HAP-1 (cell line): Measurements from ENCODE around the gene EPHB2.

Source experiments
- DNase-seq, 2 experiments: peaks; one replicate each; pipeline ENCODE4 v3.0.0-alpha.2; 2016 to 2020; ENCODE audit warnings: low spot score in 2 of 2
- H3K27me3 ChIP-seq: fragments of 250-450 bp; sonication (Bioruptor Pico); 2 replicates; pipeline ENCODE4 v1.5.1; 2020; ENCODE audit warnings: low read depth, mild to moderate bottlenecking, moderate library complexity
- H3K36me3 ChIP-seq: fragments of 250-450 bp; sonication (Bioruptor Pico); replicated peaks from 2 replicates; pipeline ENCODE4 v1.5.1; 2020; ENCODE audit warnings: mild to moderate bottlenecking
- H3K4me1 ChIP-seq: fragments of 250-450 bp; sonication (Bioruptor Pico); 2 replicates; pipeline ENCODE4 v1.5.1; 2020; ENCODE audit warnings: mild to moderate bottlenecking
- H3K4me3 ChIP-seq: fragments of 250-450 bp; sonication (Bioruptor Pico); 2 replicates; pipeline ENCODE4 v1.5.1; 2020; ENCODE audit warnings: mild to moderate bottlenecking, moderate library complexity
- H3K9me3 ChIP-seq: fragments of 250-450 bp; sonication (Bioruptor Pico); 2 replicates; pipeline ENCODE4 v1.5.1; 2020; ENCODE audit warnings: mild to moderate bottlenecking, moderate library complexity
- in situ Hi-C: fragments of 300-500 bp; cut with MboI; formaldehyde crosslinking; loops from 3 replicates; pipeline ENCODE4 v1.14.3; 2020; ENCODE audit warnings: low sequenced_read_pairs, inconsistent platforms, mixed read lengths

EPHB2 gene

GRCh38 chr1:22852144-22852655 is 141.6 kb downstream of the EPHB2 start:
- Histone ChIP-seq H3K4me1 (no peaks in the 10 kb centered on the region), H3K36me3 (no peaks in the 10 kb centered on the region), H3K4me3 (no peak overlapping the region), H3K9me3 (no peaks in the 10 kb centered on the region), H3K27me3 (no peaks in the 10 kb centered on the region)
- in situ Hi-C loops, result no loop called here
- DNase-seq, result no peak

- no peak for DNase-seq
- no peaks in the 10 kb centered on the region for H3K36me3 ChIP-seq
- in situ Hi-C loops, result no loop called here
- H3K27me3 ChIP-seq, result no peaks in the 10 kb centered on the region
- no peaks in the 10 kb centered on the region for H3K9me3 ChIP-seq
- H3K4me3 ChIP-seq, result no peak overlapping the region
- H3K4me1 ChIP-seq, result no peaks in the 10 kb centered on the region
These were observed 143.1 kb downstream of the EPHB2 start for GRCh38 chr1:22853651-22854185.

GRCh38 chr1:22854688-22855565 is 144.3 kb downstream of the EPHB2 start:
- Histone ChIP-seq H3K27me3 (no peaks in the 10 kb centered on the region), H3K9me3 (no peaks in the 10 kb centered on the region), H3K4me3 (no peak overlapping the region), H3K4me1 (no peaks in the 10 kb centered on the region), H3K36me3 (no peaks in the 10 kb centered on the region)
- DNase-seq, result no peak
- in situ Hi-C loops, result no loop called here

- Histone ChIP-seq H3K4me1 (no peaks in the 10 kb centered on the region), H3K9me3 (no peaks in the 10 kb centered on the region), H3K27me3 (no peaks in the 10 kb centered on the region), H3K4me3 (no peak overlapping the region), H3K36me3 (no peaks in the 10 kb centered on the region)
- in situ Hi-C loops, result no loop called here
- DNase-seq, result no peak
These were observed 145.3 kb downstream of the EPHB2 start for GRCh38 chr1:22855668-22856606.

- H3K4me3 ChIP-seq, result no peak overlapping the region
- H3K4me1 ChIP-seq, result no peaks in the 10 kb centered on the region
- no peaks in the 10 kb centered on the region for H3K27me3 ChIP-seq
- no peaks in the 10 kb centered on the region for H3K9me3 ChIP-seq
- in situ Hi-C loops, result no loop called here
- no peaks in the 10 kb centered on the region for H3K36me3 ChIP-seq
- no peak for DNase-seq
These were observed 147.0 kb downstream of the EPHB2 start for GRCh38 chr1:22857661-22858060.

GRCh38 chr1:22860414-22860800 is 149.8 kb downstream of the EPHB2 start:
- H3K27me3 ChIP-seq, result no peaks in the 10 kb centered on the region
- no peaks in the 10 kb centered on the region for H3K4me1 ChIP-seq
- DNase-seq, result no peak
- no peak overlapping the region for H3K4me3 ChIP-seq
- no peaks in the 10 kb centered on the region for H3K9me3 ChIP-seq
- in situ Hi-C loops, result no loop called here
- H3K36me3 ChIP-seq, result no peaks in the 10 kb centered on the region

GRCh38 chr1:22860883-22861385 is 150.3 kb downstream of the EPHB2 start:
- Histone ChIP-seq H3K4me3 (no peak overlapping the region), H3K4me1 (no peaks in the 10 kb centered on the region), H3K27me3 (no peaks in the 10 kb centered on the region), H3K9me3 (no peaks in the 10 kb centered on the region), H3K36me3 (no peaks in the 10 kb centered on the region)
- no peak for DNase-seq
- in situ Hi-C loops, result no loop called here

- peak in 1 of 2 experiments; percentile 61 for DNase-seq
- no peak overlapping the region for H3K4me3 ChIP-seq
- in situ Hi-C loops, result no loop called here
These were observed 151.3 kb downstream of the EPHB2 start for GRCh38 chr1:22861764-22862440.

GRCh38 chr1:22862752-22863151 is 152.1 kb downstream of the EPHB2 start:
- Histone ChIP-seq H3K4me1 (no peaks in the 10 kb centered on the region), H3K36me3 (no peaks in the 10 kb centered on the region), H3K9me3 (no peaks in the 10 kb centered on the region), H3K4me3 (no peak overlapping the region), H3K27me3 (no peaks in the 10 kb centered on the region)
- no peak for DNase-seq
- in situ Hi-C loops, result no loop called here

More at GRCh38 chr1:22861764-22862440, 151.3 kb downstream of the EPHB2 start:
- Histone ChIP-seq H3K27me3 (no peaks in the 10 kb centered on the region), H3K36me3 (no peaks in the 10 kb centered on the region), H3K4me1 (no peaks in the 10 kb centered on the region), H3K9me3 (no peaks in the 10 kb centered on the region)

GRCh38 chr1:22863766-22864165 is 153.1 kb downstream of the EPHB2 start:
- H3K4me3 ChIP-seq, result no peak overlapping the region
- in situ Hi-C loops, result no loop called here
- DNase-seq, result no peak
- H3K36me3 ChIP-seq, result no peaks in the 10 kb centered on the region
- no peaks in the 10 kb centered on the region for H3K9me3 ChIP-seq
- no peaks in the 10 kb centered on the region for H3K27me3 ChIP-seq
- no peaks in the 10 kb centered on the region for H3K4me1 ChIP-seq

GRCh38 chr1:22864886-22865285 is 154.2 kb downstream of the EPHB2 start:
- Histone ChIP-seq H3K9me3 (no peaks in the 10 kb centered on the region), H3K36me3 (no peaks in the 10 kb centered on the region), H3K4me3 (no peak overlapping the region), H3K27me3 (no peaks in the 10 kb centered on the region), H3K4me1 (no peaks in the 10 kb centered on the region)
- DNase-seq, result no peak
- in situ Hi-C loops, result no loop called here

- H3K9me3 ChIP-seq, result no peaks in the 10 kb centered on the region
- in situ Hi-C loops, result no loop called here
- no peak for DNase-seq
- H3K36me3 ChIP-seq, result no peaks in the 10 kb centered on the region
- H3K4me3 ChIP-seq, result no peak overlapping the region
- H3K27me3 ChIP-seq, result no peaks in the 10 kb centered on the region
- no peaks in the 10 kb centered on the region for H3K4me1 ChIP-seq
These were observed 155.1 kb downstream of the EPHB2 start for GRCh38 chr1:22865736-22866135.

GRCh38 chr1:22866868-22867267 is 156.2 kb downstream of the EPHB2 start:
- DNase-seq, result no peak
- in situ Hi-C loops, result no loop called here
- Histone ChIP-seq H3K4me3 (no peak overlapping the region), H3K4me1 (no peaks in the 10 kb centered on the region), H3K27me3 (no peaks in the 10 kb centered on the region), H3K36me3 (no peaks in the 10 kb centered on the region), H3K9me3 (no peaks in the 10 kb centered on the region)
